H1 (cell line): Measurements from ENCODE around the gene FSIP1. TPM values are rescaled to one million over a fixed set of nuclear protein-coding genes. Genes with fewer than 3 reads are reported as not detected.

Source experiments
- KDM1A ChIP-seq: fragments of 200-600, 300-600 bp; sonication (generic); IDR thresholded peaks from 2 replicates; pipeline ENCODE4 v1.7.1; 2016; ENCODE audit warnings: mild to moderate bottlenecking, low read length, borderline replicate concordance
- MAFK ChIP-seq: IDR thresholded peaks from 2 replicates; pipeline ENCODE4 v1.6.1; 2012; ENCODE audit warnings: low read depth, mild to moderate bottlenecking, improper control_type of control experiment, low read length
- SIRT6 ChIP-seq: IDR thresholded peaks from one replicate; pipeline ENCODE4 v1.7.1; 2012; ENCODE audit warnings: low read length, inconsistent platforms
- SUZ12 ChIP-seq: fragments of 200-600 bp; sonication (generic); IDR thresholded peaks from 2 replicates; pipeline ENCODE4 v1.6.1; 2012; ENCODE audit warnings: mild to moderate bottlenecking, inconsistent platforms, low read length, moderate library complexity, mixed read lengths
- TEAD4 ChIP-seq: IDR thresholded peaks from 2 replicates; pipeline ENCODE4 v1.6.1; 2012; ENCODE audit warnings: low read depth, low read length, inconsistent platforms, mixed read lengths
- YY1 ChIP-seq: IDR thresholded peaks from 2 replicates; pipeline ENCODE4 v1.6.1; 2011; ENCODE audit warnings: low read depth, mild to moderate bottlenecking, low read length
- polyA plus RNA-seq, 7 experiments: library from polyadenylated mRNA; depleted of rRNA in 3 of 7; stranded (reverse) in 5 of 7; unstranded in 2 of 7; fragments of >200 nt in 5 of 7; fragments of 200-250 nt in 2 of 7; gene quantifications; 1 replicate in 5 of 7; 2 replicates in 1 of 7; 4 replicates in 1 of 7; pipeline versions ENCODE4 v1.2.1 to v1.2.3, GENCODE V29; 2011 to 2013; ENCODE audit warnings: missing spikeins in 2 of 7, mixed read lengths in 2 of 7
- total RNA-seq: library from RNA; stranded (reverse); fragmentation: NEBNext Ultra II Directional; extraction: Animal tissue kit (Norgen Biotek cat#: 25700); gene quantifications from 2 replicates; pipeline ENCODE4 v1.2.1, GENCODE V29; 2021

FSIP1 gene
- total and polyA plus RNA-seq, 2 of the 8 experiments (the other 6 are each of a cell fraction or from before 2014, with no cell fraction given): 0.18 to 1.3 TPM

DNA sequence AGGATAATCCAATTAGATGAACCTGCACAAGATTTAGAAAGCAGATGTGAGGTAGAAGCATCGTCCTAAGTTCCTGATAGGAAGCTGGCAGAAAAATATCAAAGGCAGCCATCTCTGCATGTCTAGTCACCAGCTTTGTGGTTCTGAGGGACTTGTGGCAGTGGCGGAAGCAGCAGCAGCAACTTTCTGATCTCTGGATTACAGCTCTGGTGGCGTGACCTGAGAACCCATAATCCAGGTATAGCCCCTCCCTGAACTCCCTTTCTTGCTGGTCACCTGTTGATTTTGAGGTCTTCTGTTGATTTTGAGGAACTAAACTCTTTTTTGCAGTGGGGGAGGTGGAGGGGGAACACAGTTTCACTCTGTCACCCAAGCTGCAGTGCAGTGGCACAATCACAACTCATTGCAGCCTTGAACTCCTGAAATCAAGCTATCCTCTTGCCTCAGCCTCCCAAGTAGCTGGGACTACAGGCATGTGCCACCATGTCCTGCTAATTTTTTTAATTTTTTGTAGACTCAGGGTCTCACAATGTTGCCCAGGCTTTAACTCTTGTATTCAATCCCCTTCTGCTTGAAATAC is 7.9 kb downstream of the FSIP1 start (continued):
- no peak for TF ChIP-seq SIRT6
- no peak for TF ChIP-seq KDM1A
- no peak for TF ChIP-seq SUZ12
- TF ChIP-seq TEAD4: no peak
- TF ChIP-seq YY1: no peak
- TF ChIP-seq MAFK: no peak
- TF ChIP-seq, all 59 proteins: peak for 0
